ENCODE data around the gene MR1.

The MR1 gene

DNA sequence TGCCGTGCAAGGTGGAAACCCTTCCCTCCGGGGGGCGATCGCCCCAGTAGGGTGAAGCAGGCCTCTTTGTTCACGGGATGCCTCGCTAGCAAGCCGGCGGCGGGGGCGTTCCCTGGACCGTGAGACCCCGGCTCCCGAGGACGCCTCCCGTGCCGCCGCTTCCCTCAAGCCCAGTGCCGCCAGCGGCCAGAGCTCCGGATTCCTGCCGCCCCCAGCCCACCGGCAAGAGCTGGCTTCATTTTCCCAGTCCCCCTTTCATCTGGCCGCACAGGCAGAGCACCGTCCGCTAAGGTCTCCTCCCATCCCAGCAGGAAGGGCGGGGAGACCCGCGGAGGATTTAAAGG is 71.0 kb downstream of the MR1 start:
- Histone ChIP-seq H3K36me3 (no peaks in the 10 kb centered on the region), H3K4me1 (peaks cover 74 to 92% (median 90%) of the 10 kb centered on the region in 10 experiments), H3K4me2 (peak overlapping the region; percentile 92 to 99 (median 98)), H3K9ac (peak overlapping the region; percentile 86 to 95 (median 92)), H4K20me1 (no peaks in the 10 kb centered on the region), H3K27me3 (no peaks in the 10 kb centered on the region), H3K9me3 (replicated peaks in 1 of 11) (no peaks in the 10 kb centered on the region), H3K27ac (peak overlapping the region; percentile 78 to 96 (median 94)), H3K4me3 (peak overlapping the region; percentile 65 to 82 (median 76))
- no peak for TF ChIP-seq Cebpa-rat (IDR thresholded peaks at IDR 0.05)

- Histone ChIP-seq H4K20me1 (no peaks in the 10 kb centered on the region), H3K9me3 (replicated peaks in 1 of 11) (no peaks in the 10 kb centered on the region), H3K27ac (peak overlapping the region; percentile 78 to 96 (median 94)), H3K9ac (peak overlapping the region; percentile 86 to 95 (median 92)), H3K36me3 (no peaks in the 10 kb centered on the region), H3K4me2 (peak overlapping the region; percentile 96 to 99 (median 98)), H3K27me3 (no peaks in the 10 kb centered on the region), H3K4me1 (peaks cover 68 to 91% (median 84%) of the 10 kb centered on the region in 10 experiments), H3K4me3 (peak overlapping the region; percentile 65 to 82 (median 76))
- no peak for TF ChIP-seq Cebpa-rat (IDR thresholded peaks at IDR 0.05)
Observed at GRCh38 chr1:181105134-181106021, 71.6 kb downstream of the MR1 start.

- Histone ChIP-seq H3K4me3 (peak overlapping the region; percentile 59 to 82 (median 74); a peak in 16 of 20 replicates), H3K9me3 (replicated peaks in 1 of 11) (no peaks in the 10 kb centered on the region), H3K4me1 (peaks cover 62 to 88% (median 78%) of the 10 kb centered on the region in 10 experiments), H3K27ac (peak overlapping the region in 9 of 11 experiments; percentile 60 to 76 (median 70); a peak in 17 of 22 replicates), H3K9ac (peak overlapping the region in 9 of 11 experiments; percentile 65 to 77 (median 69); a peak in 18 of 22 replicates), H3K27me3 (no peaks in the 10 kb centered on the region), H4K20me1 (no peaks in the 10 kb centered on the region), H3K4me2 (peak overlapping the region; percentile 90 to 98 (median 96)), H3K36me3 (no peaks in the 10 kb centered on the region)
- no peak for TF ChIP-seq Cebpa-rat (IDR thresholded peaks at IDR 0.05)
Observed at GRCh38 chr1:181106022-181106312, 72.2 kb downstream of the MR1 start.

DNA sequence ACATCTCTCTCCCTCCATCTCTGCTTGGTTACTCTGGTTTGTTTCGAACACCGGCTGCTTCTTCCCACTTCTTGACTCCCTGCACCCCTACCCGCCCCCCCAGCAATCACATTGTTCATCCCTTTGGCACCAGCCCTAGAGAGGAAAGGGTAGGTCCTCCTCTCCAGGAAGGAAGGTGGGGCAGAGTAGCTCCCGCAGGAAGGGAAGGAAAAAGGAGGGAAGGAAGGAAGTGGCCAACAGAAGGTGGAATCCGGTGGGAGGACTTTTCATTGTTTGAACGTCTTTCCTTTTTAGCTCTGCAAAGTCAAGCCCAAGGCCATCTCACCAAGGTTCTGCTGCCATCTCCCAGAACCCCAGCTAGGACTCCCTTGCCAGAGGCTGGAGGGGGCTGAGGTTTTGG is 72.7 kb downstream of the MR1 start:
- no peak for TF ChIP-seq Cebpa-rat (IDR thresholded peaks at IDR 0.05)
- H3K27me3 ChIP-seq = no peaks in the 10 kb centered on the region
- H3K9me3 ChIP-seq (replicated peaks in 1 of 11) = no peaks in the 10 kb centered on the region
- H3K4me3 ChIP-seq = no peak overlapping the region; a peak in 1 of 20 replicates
- 0 out of 22 replicates have a peak overlapping the region, but pooled peaks of 1 of the 11 experiments have one; percentile 70 for H3K27ac ChIP-seq
- H3K36me3 ChIP-seq = no peaks in the 10 kb centered on the region
- H4K20me1 ChIP-seq = no peaks in the 10 kb centered on the region
- H3K9ac ChIP-seq = no peak overlapping the region
- H3K4me1 ChIP-seq = peaks cover 58 to 83% (median 73%) of the 10 kb centered on the region in 10 experiments
- peak overlapping the region; percentile 90 to 98 (median 96) for H3K4me2 ChIP-seq

GRCh38 chr1:181107711-181108110 is 73.9 kb downstream of the MR1 start:
- Histone ChIP-seq H3K27me3 (no peaks in the 10 kb centered on the region), H3K4me2 (peak overlapping the region; percentile 12 to 98 (median 94); a peak in 20 of 22 replicates), H3K9me3 (replicated peaks in 1 of 11) (no peaks in the 10 kb centered on the region)

DNA sequence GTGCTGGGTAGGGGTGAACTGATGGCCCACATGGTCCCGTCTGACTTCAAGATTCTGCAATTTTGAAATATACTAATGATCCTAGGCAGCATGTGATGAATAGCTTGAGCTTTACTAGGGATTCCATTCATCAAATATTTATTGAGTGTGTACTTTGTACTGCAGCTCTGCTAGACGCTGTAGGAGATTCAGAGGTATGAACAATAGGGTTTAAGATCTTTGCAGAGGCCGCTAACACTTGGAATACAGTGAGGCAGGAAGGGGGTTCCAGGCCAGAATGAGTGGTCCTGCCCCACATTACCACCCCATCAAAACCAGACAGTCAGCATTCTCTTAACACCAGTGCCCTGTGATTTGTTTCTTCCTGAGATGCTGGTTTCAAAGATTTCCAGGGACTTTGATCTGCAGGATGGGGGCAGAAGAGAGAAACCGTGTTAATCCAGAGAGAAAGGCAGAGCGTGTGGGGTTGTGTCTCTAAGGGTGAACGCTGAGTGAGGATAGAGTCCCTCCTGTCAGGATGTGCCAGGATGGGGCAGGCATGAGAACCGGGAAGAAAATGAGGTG is 74.6 kb downstream of the MR1 start:
- no peaks in the 10 kb centered on the region for H3K36me3 ChIP-seq
- no peak overlapping the region for H3K9ac ChIP-seq
- H3K27ac ChIP-seq = no peak overlapping the region
- no peak for TF ChIP-seq Cebpa-rat (IDR thresholded peaks at IDR 0.05)
- no peaks in the 10 kb centered on the region for H4K20me1 ChIP-seq
- H3K4me3 ChIP-seq = no peak overlapping the region
- H3K4me2 ChIP-seq = peak overlapping the region in 9 of 11 experiments; percentile 36 to 98 (median 96); a peak in 18 of 22 replicates
- H3K9me3 ChIP-seq (replicated peaks in 1 of 11) = no peaks in the 10 kb centered on the region
- no peaks in the 10 kb centered on the region for H3K27me3 ChIP-seq
- peaks cover 58 to 82% (median 72%) of the 10 kb centered on the region in 10 experiments for H3K4me1 ChIP-seq

More at GRCh38 chr1:181107711-181108110, 73.9 kb downstream of the MR1 start:
- TF ChIP-seq Cebpa-rat (IDR thresholded peaks at IDR 0.05) = no peak
- Histone ChIP-seq H3K4me3 (no peak overlapping the region), H3K4me1 (peaks cover 58 to 82% (median 72%) of the 10 kb centered on the region in 10 experiments), H3K36me3 (no peaks in the 10 kb centered on the region), H3K27ac (no peak overlapping the region), H3K9ac (no peak overlapping the region), H4K20me1 (no peaks in the 10 kb centered on the region)

GRCh38 chr1:181110013-181110412 is 76.2 kb downstream of the MR1 start:
- H3K36me3 ChIP-seq = no peaks in the 10 kb centered on the region
- no peaks in the 10 kb centered on the region for H3K27me3 ChIP-seq
- no peak overlapping the region for H3K4me2 ChIP-seq
- H3K27ac ChIP-seq = no peak overlapping the region
- no peak overlapping the region for H3K4me3 ChIP-seq
- H3K9me3 ChIP-seq (replicated peaks in 1 of 11) = no peaks in the 10 kb centered on the region
- no peak overlapping the region for H3K9ac ChIP-seq
- TF ChIP-seq Cebpa-rat (IDR thresholded peaks at IDR 0.05) = no peak
- no peaks in the 10 kb centered on the region for H4K20me1 ChIP-seq
- H3K4me1 ChIP-seq = peaks cover 52 to 77% (median 62%) of the 10 kb centered on the region in 10 experiments
